HG03439 (cell line): ENCODE data around the gene MTMR1.

Experiments used
- ATAC-seq: cut with Tn5 transposase; IDR thresholded peaks from one replicate; pipeline ENCODE4 v1.9.1; 2021; ENCODE audit warnings: mild to moderate bottlenecking, moderate library complexity; ENCODE audit not compliant: unreplicated experiment

Gene MTMR1

GRCh38 chrX:150777328-150777992 is 84.3 kb downstream of the MTMR1 start:
- ATAC-seq, result no peak

GRCh38 chrX:150779385-150779784 is 86.2 kb downstream of the MTMR1 start:
- ATAC-seq, result no peak

GRCh38 chrX:150781677-150782076 is 88.5 kb downstream of the MTMR1 start:
- ATAC-seq, result no peak

GRCh38 chrX:150790021-150790420 is 96.8 kb downstream of the MTMR1 start:
- no peak for ATAC-seq

- ATAC-seq, result no peak
These were observed 99.8 kb downstream of the MTMR1 start for GRCh38 chrX:150792949-150793527.

- no peak for ATAC-seq
These were observed 112.5 kb downstream of the MTMR1 start for GRCh38 chrX:150805736-150806135.

- no peak for ATAC-seq
These were observed 113.6 kb downstream of the MTMR1 start for GRCh38 chrX:150806827-150807226.

- no peak for ATAC-seq
These were observed 120.7 kb downstream of the MTMR1 start for GRCh38 chrX:150813922-150814321.
